Loucy (cell line): ENCODE measurements around the gene PLA2G2F.

Experiments
- H2AFZ ChIP-seq: fragments of 200-600 bp; sonication (generic); 2 replicates; pipeline ENCODE4 v1.6.0; 2016; ENCODE audit warnings: antibody characterized with exemption, mild to moderate bottlenecking, low read length, moderate library complexity
- H3F3A ChIP-seq: fragments of 200-600 bp; 2 replicates; pipeline ENCODE4 v1.6.0; 2016; ENCODE audit warnings: antibody characterized with exemption, low read depth, mild to moderate bottlenecking
- H3K27me3 ChIP-seq: fragments of 200-600 bp; sonication (generic); 2 replicates; pipeline ENCODE4 v1.6.1; 2014; ENCODE audit warnings: low read length, mild to moderate bottlenecking; ENCODE audit not compliant: insufficient read depth, poor library complexity, severe bottlenecking
- H3K36me3 ChIP-seq: fragments of 200-600 bp; sonication (generic); 2 replicates; pipeline ENCODE4 v1.6.1; 2016; ENCODE audit warnings: low read length; ENCODE audit not compliant: insufficient read depth
- H3K4me1 ChIP-seq: fragments of 200-600 bp; sonication (generic); 2 replicates; pipeline ENCODE4 v1.5.1; 2014; ENCODE audit warnings: low read length, mild to moderate bottlenecking; ENCODE audit not compliant: insufficient read depth, poor library complexity, severe bottlenecking
- H3K4me2 ChIP-seq: fragments of 200-600 bp; sonication (generic); 2 replicates; pipeline ENCODE4 v1.6.0; 2014; ENCODE audit warnings: antibody characterized with exemption, low read length, low read depth, mild to moderate bottlenecking; ENCODE audit not compliant: poor library complexity, severe bottlenecking
- H3K4me3 ChIP-seq: fragments of 200-600 bp; sonication (generic); 2 replicates; pipeline ENCODE4 v1.5.1; 2014; ENCODE audit warnings: low read length, mild to moderate bottlenecking, mixed read lengths; ENCODE audit not compliant: poor library complexity, severe bottlenecking
- H3K79me2 ChIP-seq: fragments of 200-600 bp; sonication (generic); 2 replicates; pipeline ENCODE4 v1.6.1; 2014; ENCODE audit warnings: low read length; ENCODE audit not compliant: insufficient read depth
- H3K9ac ChIP-seq: fragments of 200-600 bp; sonication (generic); 2 replicates; pipeline ENCODE4 v1.6.0; 2014; ENCODE audit warnings: mild to moderate bottlenecking, low read depth, low read length, moderate library complexity; ENCODE audit not compliant: poor library complexity, severe bottlenecking
- H3K9me2 ChIP-seq: fragments of 200-600 bp; sonication (generic); replicated peaks from 2 replicates; pipeline ENCODE4 v1.6.1; 2016; ENCODE audit warnings: low read depth, low read length, mixed read lengths
- H3K9me3 ChIP-seq: fragments of 200-600 bp; sonication (generic); 2 replicates; pipeline ENCODE4 v1.6.1; 2014; ENCODE audit warnings: mild to moderate bottlenecking, antibody characterized with exemption, low read length, low read depth; ENCODE audit not compliant: insufficient read depth
- H4K20me1 ChIP-seq: fragments of 200-600 bp; sonication (generic); 2 replicates; pipeline ENCODE4 v1.6.0; 2014; ENCODE audit warnings: antibody characterized with exemption, low read length, mild to moderate bottlenecking; ENCODE audit not compliant: insufficient read depth, poor library complexity, severe bottlenecking
- CTCF ChIP-seq: fragments of 200-600 bp; sonication (generic); conservative IDR thresholded peaks from 2 replicates; pipeline ENCODE4 v1.5.1; 2014; ENCODE audit warnings: mild to moderate bottlenecking, antibody characterized with exemption, low read length
- EZH2phosphoT487 ChIP-seq: fragments of 200-600 bp; IDR thresholded peaks from 2 replicates; pipeline ENCODE4 v1.6.1; 2018; ENCODE audit warnings: antibody characterized with exemption, mild to moderate bottlenecking, moderate library complexity, borderline replicate concordance

The PLA2G2F gene

GRCh38 chr1:20138961-20139550 lies at the start of gene PLA2G2F:
Gene PLA2G2F, plus strand, starts transcription at chr1:20139323. Its CDS starts 105 bp downstream, at chr1:20139428.
- no peak within 1 kb of the TSS for H3K4me2 ChIP-seq
- H3K9me2 ChIP-seq: no peaks in the 10 kb centered on the region
- no peaks in the 10 kb centered on the region for H3K9me3 ChIP-seq
- H3K9ac ChIP-seq: no peak within 1 kb of the TSS
- H4K20me1 ChIP-seq: no peaks in the 10 kb centered on the region
- no peak within 1 kb of the TSS for H3K4me3 ChIP-seq
- no peak within 1 kb of the TSS for H2AFZ ChIP-seq
- H3K4me1 ChIP-seq: no peaks in the 10 kb centered on the region
- no peaks in the 10 kb centered on the region for H3F3A ChIP-seq
- no peaks in the 10 kb centered on the region for H3K36me3 ChIP-seq
- no peaks in the 10 kb centered on the region for H3K79me2 ChIP-seq
- no peaks in the 10 kb centered on the region for H3K27me3 ChIP-seq
- no peak for TF ChIP-seq CTCF
- TF ChIP-seq EZH2phosphoT487: no peak

- H3F3A ChIP-seq: no peaks in the 10 kb centered on the region
- H3K27me3 ChIP-seq: no peaks in the 10 kb centered on the region
- H3K4me2 ChIP-seq: no peak overlapping the region
- H3K79me2 ChIP-seq: no peaks in the 10 kb centered on the region
- H3K36me3 ChIP-seq: no peaks in the 10 kb centered on the region
- no peak overlapping the region for H3K9ac ChIP-seq
- TF ChIP-seq EZH2phosphoT487: no peak
- no peak for TF ChIP-seq CTCF
- H3K9me3 ChIP-seq: no peaks in the 10 kb centered on the region
- no peaks in the 10 kb centered on the region for H4K20me1 ChIP-seq
- no peaks in the 10 kb centered on the region for H3K4me1 ChIP-seq
- no peak overlapping the region for H3K4me3 ChIP-seq
- no peaks in the 10 kb centered on the region for H3K9me2 ChIP-seq
- H2AFZ ChIP-seq: no peak overlapping the region
Observed at GRCh38 chr1:20089328-20090077, 49.6 kb upstream of the PLA2G2F start.

GRCh38 chr1:20090119-20090518 lies 49.0 kb upstream of the PLA2G2F start:
- Histone ChIP-seq H3F3A (no peaks in the 10 kb centered on the region), H3K4me2 (no peak overlapping the region), H3K4me1 (no peaks in the 10 kb centered on the region), H4K20me1 (no peaks in the 10 kb centered on the region), H3K79me2 (no peaks in the 10 kb centered on the region), H3K4me3 (no peak overlapping the region), H3K27me3 (no peaks in the 10 kb centered on the region), H3K9ac (no peak overlapping the region), H2AFZ (no peak overlapping the region), H3K9me2 (no peaks in the 10 kb centered on the region), H3K36me3 (no peaks in the 10 kb centered on the region), H3K9me3 (no peaks in the 10 kb centered on the region)
- TF ChIP-seq EZH2phosphoT487 (no peak), CTCF (no peak)
